Panc1 (cell line): Measurements from ENCODE around the gene PKD2L2. TPM values are rescaled to one million over a fixed set of nuclear protein-coding genes. Genes with fewer than 3 reads are reported as not detected.
"Not testable (repeated sequence)": the region's sequence is repeated elsewhere in the genome, so short reads cannot be mapped to it uniquely, and the experiment has no call there.

ENCODE experiments used
- ATAC-seq: fragments of 200-7000 bp; cut with Tn5 transposase; 2 replicates; pipeline ENCODE4 v1.9.1; 2020; ENCODE audit warnings: mild to moderate bottlenecking, moderate library complexity
- BruUV-seq: library from RNA; stranded (reverse); fragments of 400-500 nt; replicated peaks from 2 replicates; lab custom pipeline; 2021; lab: Mats Ljungman, UMichigan
- CTCF ChIA-PET: fragments of 300-600 bp; sonication (Branson Sonifier 250); formaldehyde crosslinking; loops from one replicate; lab custom pipeline; 2022; ENCODE audit warnings: antibody characterized with exemption; lab: Charles Lee
- POLR2A ChIA-PET: fragments of 300-600 bp; sonication (Branson Sonifier 250); formaldehyde crosslinking; loops from one replicate; lab custom pipeline; 2022; ENCODE audit warnings: antibody characterized with exemption; lab: Charles Lee
- DNase-seq: peaks from one replicate; pipeline ENCODE4 v3.0.0-alpha.2; 2010; ENCODE audit warnings: low read depth, low spot score
- H3K27ac ChIP-seq: 2 replicates; pipeline ENCODE4 v1.5.1; 2011; ENCODE audit warnings: mild to moderate bottlenecking, low read length, inconsistent platforms
- H3K27me3 ChIP-seq: fragments of 200-500 bp; sonication (Bioruptor generic); 2 replicates; pipeline ENCODE4 v1.6.0; 2014; ENCODE audit warnings: low read length, inconsistent platforms; ENCODE audit not compliant: control insufficient read depth, insufficient read depth
- H3K36me3 ChIP-seq: fragments of 200-500 bp; sonication (Bioruptor generic); 2 replicates; pipeline ENCODE4 v1.5.1; 2014; ENCODE audit warnings: inconsistent platforms, mild to moderate bottlenecking, low read length, moderate library complexity; ENCODE audit not compliant: control insufficient read depth, insufficient read depth
- H3K4me1 ChIP-seq: 2 replicates; pipeline ENCODE4 v1.5.1; 2011; ENCODE audit warnings: inconsistent platforms, mild to moderate bottlenecking, low read length, moderate library complexity; ENCODE audit not compliant: control insufficient read depth, insufficient read depth
- H3K4me3 ChIP-seq, 2 experiments: 2 replicates each; pipeline ENCODE4 v1.5.1; 2011 to 2012; ENCODE audit warnings: low read depth in 2 of 2, low read length in 2 of 2, mild to moderate bottlenecking in 2 of 2, inconsistent platforms in 1 of 2, moderate library complexity in 1 of 2
- H3K9me3 ChIP-seq: fragments of 200-500 bp; sonication (Bioruptor generic); 2 replicates; pipeline ENCODE4 v1.5.1; 2014; ENCODE audit warnings: low read depth, mild to moderate bottlenecking, inconsistent platforms, low read length, moderate library complexity; ENCODE audit not compliant: control insufficient read depth, insufficient read depth
- POLR2AphosphoS5 ChIP-seq: IDR thresholded peaks from 2 replicates; pipeline ENCODE4 v1.6.1; 2012; ENCODE audit warnings: mild to moderate bottlenecking, low read depth, low read length, moderate library complexity
- REST ChIP-seq, 2 experiments: IDR thresholded peaks; 2 replicates each; pipeline ENCODE4 v1.6.1; 2011 to 2012; ENCODE audit warnings: low read depth in 2 of 2, control low read depth in 1 of 2, low read length in 1 of 2, mild to moderate bottlenecking in 1 of 2, moderate library complexity in 1 of 2; ENCODE audit not compliant: insufficient read depth in 1 of 2
- SIN3A ChIP-seq: IDR thresholded peaks from 2 replicates; pipeline ENCODE4 v1.6.1; 2012; ENCODE audit warnings: low read depth, mild to moderate bottlenecking, low read length, moderate library complexity, borderline replicate concordance; ENCODE audit not compliant: insufficient read depth
- TCF7L2 ChIP-seq: IDR thresholded peaks from 2 replicates; pipeline ENCODE4 v1.6.1; 2011; ENCODE audit warnings: mild to moderate bottlenecking, low read depth, low read length, inconsistent platforms
- in situ Hi-C: cut with HindIII; loops from 2 replicates; pipeline ENCODE4 v1.10.0; 2016; ENCODE audit warnings: low sequenced_read_pairs, low pct_unique_long_range_greater_than_20kb
- intact Hi-C: fragments of 100-400 bp; cut with micrococcal nuclease; formaldehyde crosslinking; loops from one replicate; pipeline ENCODE4 v1.10.0; 2022; ENCODE audit not compliant: unreplicated experiment
- total RNA-seq: library from RNA; stranded (reverse); gene quantifications from one replicate; pipeline ENCODE4 v1.2.1, GENCODE V29; 2021; ENCODE audit not compliant: unreplicated experiment

PKD2L2 gene
- total RNA-seq, 1 experiment from 2014 or later: not detected

DNA sequence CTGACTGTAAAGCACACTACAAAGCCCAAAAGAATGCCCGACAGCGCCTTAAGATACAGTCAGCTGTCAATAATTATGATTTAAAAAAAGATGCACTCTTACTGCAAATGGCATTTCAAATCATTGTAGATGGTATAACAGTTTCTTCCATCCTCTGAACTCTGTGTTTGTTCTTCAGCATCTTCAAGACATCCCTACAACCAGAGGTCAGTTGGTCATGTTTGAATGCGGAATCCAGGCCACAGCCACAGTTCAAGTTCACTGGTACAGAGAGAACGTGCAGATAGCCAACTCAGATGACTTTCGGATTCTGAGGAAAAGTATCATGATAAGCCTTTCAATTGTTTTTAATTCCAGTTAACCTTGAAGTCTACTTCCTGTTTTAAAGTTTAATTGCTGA is 30.3 kb upstream of the PKD2L2 start:
- DNase-seq: no peak
- TF ChIP-seq POLR2AphosphoS5: no peak
- TF ChIP-seq TCF7L2: no peak
- no peak for TF ChIP-seq REST (IDR thresholded peaks at IDR 0.05; ENCODE audit: insufficient read depth in 1 of 2, low read depth in 2 of 2, low read length in 1 of 2)
- TF ChIP-seq SIN3A: no peak
- Histone ChIP-seq H3K9me3 (no peaks in the 10 kb centered on the region), H3K4me3 (no peak overlapping the region), H3K27me3 (no peaks in the 10 kb centered on the region), H3K36me3 (no peaks in the 10 kb centered on the region), H3K4me1 (peaks cover 2% of the 10 kb centered on the region; the same call in 1 of the 2 replicates), H3K27ac (no peak overlapping the region)
- ATAC-seq: no peak
- BruUV-seq: no TSS peak
- intact Hi-C loops (no loop called here), in situ Hi-C loops (no loop called here)
- CTCF ChIA-PET: no interaction called here
- POLR2A ChIA-PET: no interaction called here

- TF ChIP-seq SIN3A (no peak), REST (IDR thresholded peaks at IDR 0.05; ENCODE audit: insufficient read depth in 1 of 2, low read depth in 2 of 2, low read length in 1 of 2) (no peak), POLR2AphosphoS5 (no peak)
- no peaks in the 10 kb centered on the region for H3K36me3 ChIP-seq
- in situ Hi-C loops (no loop called here), intact Hi-C loops (no loop called here)
- ChIA-PET POLR2A (interaction anchor here (0.5 kb wide), 1 partner anchor 9 kb away, joined by 4 read pairs; no protein-coding TSS in a partner anchor), CTCF (no interaction called here)
- DNase-seq (no peak), ATAC-seq (no peak)
- no peaks in the 10 kb centered on the region for H3K9me3 ChIP-seq
- H3K4me1 ChIP-seq: peaks cover 2% of the 10 kb centered on the region; the same call in 1 of the 2 replicates
- no peak overlapping the region for H3K27ac ChIP-seq
- no peaks in the 10 kb centered on the region for H3K27me3 ChIP-seq
- no peak overlapping the region for H3K4me3 ChIP-seq
- no TSS peak for BruUV-seq
Observed at GRCh38 chr5:137862251-137862650, 27.0 kb upstream of the PKD2L2 start.

DNA sequence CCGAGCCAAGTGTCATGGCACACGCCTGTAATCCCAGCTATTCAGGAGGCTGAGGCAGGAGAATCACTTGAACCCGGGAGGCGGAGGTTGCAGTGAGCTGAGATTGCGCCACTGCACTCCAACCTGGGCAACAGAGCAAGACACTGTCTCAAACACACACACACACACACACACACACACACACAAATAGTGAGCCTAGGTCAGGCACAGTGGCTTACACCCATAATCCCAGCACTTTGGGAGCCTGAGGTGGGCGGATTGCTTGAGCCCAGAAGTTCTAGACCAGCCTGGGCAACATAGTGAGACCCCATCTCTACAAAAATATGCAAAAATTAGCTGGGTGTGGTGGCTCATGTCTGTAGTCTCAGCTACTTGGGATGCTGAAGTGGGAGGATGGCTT is 25.6 kb upstream of the PKD2L2 start:
- H3K9me3 ChIP-seq, H3K4me3 ChIP-seq, BruUV-seq, H3K27ac ChIP-seq, H3K27me3 ChIP-seq, CTCF ChIA-PET, ATAC-seq, DNase-seq, in situ Hi-C loops, H3K36me3 ChIP-seq, POLR2A ChIA-PET, H3K4me1 ChIP-seq, intact Hi-C loops: not testable (repeated sequence)
